Ectodermal cell (in vitro differentiated cells): ENCODE measurements around the gene PREX1.

Experiments
- H3K27ac ChIP-seq: 2 replicates; pipeline ENCODE4 v1.7.0; 2013; ENCODE audit warnings: mild to moderate bottlenecking, low read depth, low read length; ENCODE audit not compliant: insufficient read depth, poor library complexity, severe bottlenecking
- H3K27me3 ChIP-seq: 2 replicates; pipeline ENCODE4 v1.7.0; 2013; ENCODE audit warnings: mild to moderate bottlenecking, low read length; ENCODE audit not compliant: insufficient read depth, control insufficient read depth, poor library complexity, severe bottlenecking
- H3K36me3 ChIP-seq: one replicate; pipeline ENCODE4 v1.7.0; 2013; ENCODE audit warnings: low read length; ENCODE audit not compliant: control insufficient read depth, insufficient read depth
- H3K4me1 ChIP-seq: one replicate; pipeline ENCODE4 v1.7.0; 2013; ENCODE audit warnings: low read length; ENCODE audit not compliant: control insufficient read depth, insufficient read depth
- H3K4me3 ChIP-seq: 2 replicates; pipeline ENCODE4 v1.7.0; 2013; ENCODE audit warnings: low read depth, low read length, control low read depth; ENCODE audit not compliant: insufficient read depth
- H3K9me3 ChIP-seq: 2 replicates; pipeline ENCODE4 v1.7.0; 2013; ENCODE audit warnings: mild to moderate bottlenecking, low read length, moderate library complexity; ENCODE audit not compliant: control insufficient read depth
- WGBS, 2 experiments: methylation state at CpG; one replicate each; pipeline ENCODE4 v1.1.7; 2013; ENCODE audit warnings: missing lambda C conversion rate in 2 of 2; 5-methylcytosine and 5-hydroxymethylcytosine counted together

PREX1 gene

DNA sequence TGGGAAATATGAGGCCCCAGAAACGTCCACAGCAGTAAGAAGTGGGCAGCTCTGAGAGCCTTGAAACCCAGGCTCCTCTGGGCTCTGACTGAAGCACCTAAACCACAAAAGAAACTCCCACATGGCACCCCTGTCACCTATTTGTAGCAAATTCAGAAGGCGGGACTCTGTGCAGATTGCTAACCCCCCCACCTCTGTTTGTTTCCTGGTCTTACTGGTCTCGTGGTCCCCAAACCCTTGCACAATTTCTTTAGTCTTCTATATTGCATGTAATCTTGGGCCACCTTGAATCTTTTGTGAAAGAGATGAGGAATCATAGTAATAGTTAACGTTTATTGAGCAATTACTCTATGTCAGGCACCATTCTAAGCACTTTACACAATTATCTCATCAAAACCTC lies 154.3 kb downstream of the PREX1 start:
- no peak overlapping the region for H3K4me3 ChIP-seq
- H3K36me3 ChIP-seq, result peaks cover 4% of the 10 kb centered on the region
- WGBS, 2 experiments, result 90 to 95% methylated on average over 4 of the region's 4 CpGs
- H3K27me3 ChIP-seq, result no peaks in the 10 kb centered on the region
- no peaks in the 10 kb centered on the region for H3K9me3 ChIP-seq
- H3K4me1 ChIP-seq, result no peaks in the 10 kb centered on the region
- no peak overlapping the region for H3K27ac ChIP-seq

- WGBS, 2 experiments, result 86 to 89% methylated on average over 8 of the region's 8 CpGs
- Histone ChIP-seq H3K27me3 (no peaks in the 10 kb centered on the region), H3K4me1 (no peaks in the 10 kb centered on the region), H3K27ac (no peak overlapping the region), H3K9me3 (no peaks in the 10 kb centered on the region), H3K36me3 (peaks cover 4% of the 10 kb centered on the region), H3K4me3 (no peak overlapping the region)
Measured at GRCh38 chr20:48672324-48672723, 155.5 kb downstream of the PREX1 start.

- Histone ChIP-seq H3K36me3 (no peaks in the 10 kb centered on the region), H3K27ac (no peak overlapping the region), H3K27me3 (no peaks in the 10 kb centered on the region), H3K4me3 (no peak overlapping the region), H3K4me1 (no peaks in the 10 kb centered on the region), H3K9me3 (no peaks in the 10 kb centered on the region)
- 81 to 91% methylated on average over 3 of the region's 3 CpGs for WGBS, 2 experiments
Measured at GRCh38 chr20:48671141-48671540, 156.7 kb downstream of the PREX1 start.

GRCh38 chr20:48669946-48670605 lies 157.7 kb downstream of the PREX1 start:
- H3K9me3 ChIP-seq, result no peaks in the 10 kb centered on the region
- H3K4me3 ChIP-seq, result no peak overlapping the region
- no peak overlapping the region for H3K27ac ChIP-seq
- H3K4me1 ChIP-seq, result no peaks in the 10 kb centered on the region
- no peaks in the 10 kb centered on the region for H3K36me3 ChIP-seq
- no peaks in the 10 kb centered on the region for H3K27me3 ChIP-seq
- WGBS, 2 experiments, result 88 to 91% methylated on average over 11 of the region's 11 CpGs

DNA sequence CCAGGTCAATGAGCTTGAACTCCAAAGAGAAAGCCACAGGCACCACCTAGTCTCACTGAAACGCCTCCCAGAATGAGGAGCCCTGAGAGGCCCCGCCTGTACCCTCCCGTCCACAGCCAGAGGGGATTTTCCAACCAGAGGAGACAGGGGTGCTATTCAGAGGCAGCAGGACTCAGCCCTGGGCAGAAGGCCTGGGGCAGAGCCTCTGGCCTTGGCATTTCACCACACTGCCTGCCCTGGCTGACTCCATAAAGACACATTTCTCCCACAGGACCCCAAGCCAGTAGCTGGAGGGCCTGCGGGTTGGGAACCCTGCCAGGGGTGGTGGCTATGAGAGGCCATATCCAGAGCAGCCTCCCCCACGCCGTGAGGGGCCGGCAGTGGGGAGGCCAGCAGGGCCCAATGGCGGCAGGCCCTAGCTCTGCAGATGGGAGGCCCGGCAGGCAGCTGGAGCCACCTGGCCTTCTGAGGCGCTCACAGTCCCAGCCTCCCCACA lies 159.3 kb downstream of the PREX1 start:
- no peaks in the 10 kb centered on the region for H3K4me1 ChIP-seq
- no peaks in the 10 kb centered on the region for H3K27me3 ChIP-seq
- H3K9me3 ChIP-seq, result no peaks in the 10 kb centered on the region
- H3K36me3 ChIP-seq, result no peaks in the 10 kb centered on the region
- H3K27ac ChIP-seq, result no peak overlapping the region
- no peak overlapping the region for H3K4me3 ChIP-seq
- 82 to 83% methylated on average over 10 of the region's 10 CpGs for WGBS, 2 experiments

- Histone ChIP-seq H3K4me3 (no peak overlapping the region), H3K36me3 (no peaks in the 10 kb centered on the region), H3K9me3 (no peaks in the 10 kb centered on the region), H3K27ac (no peak overlapping the region), H3K4me1 (no peaks in the 10 kb centered on the region), H3K27me3 (no peaks in the 10 kb centered on the region)
- WGBS, 2 experiments, result 89 to 95% methylated on average over 15 of the region's 15 CpGs
Measured at GRCh38 chr20:48667889-48668413, 159.8 kb downstream of the PREX1 start.

GRCh38 chr20:48667481-48667880 lies 160.3 kb downstream of the PREX1 start:
- Histone ChIP-seq H3K9me3 (no peaks in the 10 kb centered on the region), H3K27ac (no peak overlapping the region), H3K36me3 (no peaks in the 10 kb centered on the region), H3K27me3 (no peaks in the 10 kb centered on the region), H3K4me1 (no peaks in the 10 kb centered on the region), H3K4me3 (no peak overlapping the region)
- WGBS, 2 experiments, result 96 to 98% methylated on average over 6 of the region's 6 CpGs

GRCh38 chr20:48665785-48666184 lies 162.0 kb downstream of the PREX1 start:
- 94 to 97% methylated on average over 8 of the region's 8 CpGs for WGBS, 2 experiments
- H3K27me3 ChIP-seq, result no peaks in the 10 kb centered on the region
- no peaks in the 10 kb centered on the region for H3K4me1 ChIP-seq
- no peaks in the 10 kb centered on the region for H3K9me3 ChIP-seq
- no peak overlapping the region for H3K4me3 ChIP-seq
- peaks cover 2% of the 10 kb centered on the region for H3K36me3 ChIP-seq
- H3K27ac ChIP-seq, result no peak overlapping the region

GRCh38 chr20:48662711-48663110 lies 165.1 kb downstream of the PREX1 start:
- Histone ChIP-seq H3K4me1 (no peaks in the 10 kb centered on the region), H3K4me3 (no peak overlapping the region), H3K36me3 (peaks cover 4% of the 10 kb centered on the region), H3K27ac (no peak overlapping the region), H3K9me3 (no peaks in the 10 kb centered on the region), H3K27me3 (no peaks in the 10 kb centered on the region)
- WGBS, 2 experiments, result 94 to 97% methylated on average over 6 of the region's 6 CpGs

DNA sequence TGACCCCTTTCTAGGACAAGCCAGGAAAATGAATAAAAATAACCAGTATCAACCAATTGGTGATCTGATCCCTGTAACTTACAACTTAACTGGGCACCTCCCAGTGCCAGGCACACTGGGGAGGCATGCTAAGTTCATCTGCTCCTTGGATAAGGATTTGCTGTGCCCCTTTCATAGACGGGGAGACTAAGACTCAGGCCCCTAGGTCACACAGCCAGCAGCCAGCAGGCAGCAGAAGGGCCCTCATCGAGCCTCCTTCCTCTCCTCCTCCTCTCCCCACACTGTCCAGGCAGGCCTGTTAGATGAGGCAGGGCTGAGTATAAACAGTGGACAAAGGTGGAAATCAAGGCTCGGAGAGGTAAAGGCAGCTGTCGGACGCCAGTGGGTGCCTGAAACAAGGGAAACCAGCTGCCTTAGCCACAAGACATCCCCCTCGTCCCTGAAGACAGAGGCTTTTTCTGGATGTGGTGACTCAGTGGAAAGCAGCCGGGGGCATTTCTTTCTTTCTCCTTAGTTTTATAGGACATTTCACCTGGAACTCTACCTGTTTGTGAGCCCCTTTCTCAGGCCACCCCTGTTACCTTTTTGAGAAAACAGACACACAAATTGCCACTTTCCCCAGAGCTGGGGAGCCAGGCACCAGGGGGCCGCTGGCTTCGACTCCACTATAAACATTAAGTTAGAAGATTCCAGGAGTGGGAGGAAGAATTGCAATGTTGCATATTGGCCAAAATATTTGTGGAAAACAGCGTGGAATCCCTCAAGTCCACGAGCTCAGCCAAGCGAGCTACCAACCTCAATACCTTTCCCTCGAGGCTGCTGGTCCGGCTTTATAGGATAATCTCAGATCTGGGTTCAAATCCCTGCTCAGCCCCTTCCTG lies 166.0 kb downstream of the PREX1 start:
- 90 to 94% methylated on average over 14 of the region's 14 CpGs for WGBS, 2 experiments
- peaks cover 4% of the 10 kb centered on the region for H3K36me3 ChIP-seq

More for the DNA sequence above, 166.0 kb downstream of the PREX1 start:
- no peaks in the 10 kb centered on the region for H3K27me3 ChIP-seq
- no peaks in the 10 kb centered on the region for H3K4me1 ChIP-seq
- no peak overlapping the region for H3K4me3 ChIP-seq
- no peak overlapping the region for H3K27ac ChIP-seq
- no peaks in the 10 kb centered on the region for H3K9me3 ChIP-seq
